ENCODE results near the gene C1orf159. TPM values are rescaled to one million over a fixed set of nuclear protein-coding genes. Genes with fewer than 3 reads are reported as not detected.
A peak's percentile ranks its signal among the peaks of the same experiment; 100 is the strongest.

Gene C1orf159
- total and polyA plus RNA-seq, 9 of the 15 experiments (the other 6 are each of a cell fraction or from before 2014, with no cell fraction given) = 0.28 to 54.9 (median 10.6) TPM

GRCh38 chr1:1109743-1110142 lies 6.1 kb downstream of the C1orf159 start (continued):
- TF ChIP-seq ARID3A (IDR thresholded peaks at IDR 0.05; ENCODE audit: borderline replicate concordance, low read depth, low read length) (no peak), SRF (CRISPR knock-in tag; IDR thresholded peaks at IDR 0.05) (no peak), ZNF717 (CRISPR knock-in tag; IDR thresholded peaks at IDR 0.05) (no peak), ZNF140 (CRISPR knock-in tag; IDR thresholded peaks at IDR 0.05) (no peak), POLR2AphosphoS5 (IDR thresholded peaks at IDR 0.05; ENCODE audit: control insufficient read depth, insufficient read depth, low read depth, low read length) (peak; percentile 46; the same call in 1 of the 2 replicates), MCM3 (IDR thresholded peaks at IDR 0.05) (no peak), ZBTB2 (IDR thresholded peaks at IDR 0.05) (no peak), HMBOX1 (IDR thresholded peaks at IDR 0.05) (peak; percentile 88), RBM17 (IDR thresholded peaks at IDR 0.05; ENCODE audit: borderline replicate concordance, low read depth, low read length) (no peak), ZNF408 (CRISPR knock-in tag; IDR thresholded peaks at IDR 0.05; ENCODE audit: low read depth) (no peak), RBM39 (optimal IDR thresholded peaks at IDR 0.05; ENCODE audit: low read depth, low read length) (no peak), HNRNPL (IDR thresholded peaks at IDR 0.05; ENCODE audit: low read depth, low read length) (no peak), ZNF561 (CRISPR knock-in tag; conservative IDR thresholded peaks at IDR 0.05) (no peak), HNRNPLL (IDR thresholded peaks at IDR 0.05; ENCODE audit: low read depth, low read length, poor library complexity, severe bottlenecking) (no peak), TOE1 (IDR thresholded peaks at IDR 0.05; ENCODE audit: borderline replicate concordance) (0 out of 2 replicates have a peak, but pooled peaks have one; percentile 47), TOE1 (CRISPR knock-in tag; IDR thresholded peaks at IDR 0.05; ENCODE audit: borderline replicate concordance, low read depth) (no peak), HDAC8 (tag; IDR thresholded peaks at IDR 0.05) (no peak), MTA1 (IDR thresholded peaks at IDR 0.05; ENCODE audit: borderline replicate concordance) (no peak)
- TF ChIP-seq, protein P1, sequence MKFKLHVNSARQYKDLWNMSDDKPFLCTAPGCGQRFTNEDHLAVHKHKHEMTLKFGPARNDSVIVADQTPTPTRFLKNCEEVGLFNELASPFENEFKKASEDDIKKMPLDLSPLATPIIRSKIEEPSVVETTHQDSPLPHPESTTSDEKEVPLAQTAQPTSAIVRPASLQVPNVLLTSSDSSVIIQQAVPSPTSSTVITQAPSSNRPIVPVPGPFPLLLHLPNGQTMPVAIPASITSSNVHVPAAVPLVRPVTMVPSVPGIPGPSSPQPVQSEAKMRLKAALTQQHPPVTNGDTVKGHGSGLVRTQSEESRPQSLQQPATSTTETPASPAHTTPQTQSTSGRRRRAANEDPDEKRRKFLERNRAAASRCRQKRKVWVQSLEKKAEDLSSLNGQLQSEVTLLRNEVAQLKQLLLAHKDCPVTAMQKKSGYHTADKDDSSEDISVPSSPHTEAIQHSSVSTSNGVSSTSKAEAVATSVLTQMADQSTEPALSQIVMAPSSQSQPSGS (CRISPR knock-in tag; IDR thresholded peaks at IDR 0.05) = no peak
- TF ChIP-seq, protein P2, sequence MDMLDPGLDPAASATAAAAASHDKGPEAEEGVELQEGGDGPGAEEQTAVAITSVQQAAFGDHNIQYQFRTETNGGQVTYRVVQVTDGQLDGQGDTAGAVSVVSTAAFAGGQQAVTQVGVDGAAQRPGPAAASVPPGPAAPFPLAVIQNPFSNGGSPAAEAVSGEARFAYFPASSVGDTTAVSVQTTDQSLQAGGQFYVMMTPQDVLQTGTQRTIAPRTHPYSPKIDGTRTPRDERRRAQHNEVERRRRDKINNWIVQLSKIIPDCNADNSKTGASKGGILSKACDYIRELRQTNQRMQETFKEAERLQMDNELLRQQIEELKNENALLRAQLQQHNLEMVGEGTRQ (CRISPR knock-in tag; IDR thresholded peaks at IDR 0.05) = no peak
- TF ChIP-seq, protein P3, sequence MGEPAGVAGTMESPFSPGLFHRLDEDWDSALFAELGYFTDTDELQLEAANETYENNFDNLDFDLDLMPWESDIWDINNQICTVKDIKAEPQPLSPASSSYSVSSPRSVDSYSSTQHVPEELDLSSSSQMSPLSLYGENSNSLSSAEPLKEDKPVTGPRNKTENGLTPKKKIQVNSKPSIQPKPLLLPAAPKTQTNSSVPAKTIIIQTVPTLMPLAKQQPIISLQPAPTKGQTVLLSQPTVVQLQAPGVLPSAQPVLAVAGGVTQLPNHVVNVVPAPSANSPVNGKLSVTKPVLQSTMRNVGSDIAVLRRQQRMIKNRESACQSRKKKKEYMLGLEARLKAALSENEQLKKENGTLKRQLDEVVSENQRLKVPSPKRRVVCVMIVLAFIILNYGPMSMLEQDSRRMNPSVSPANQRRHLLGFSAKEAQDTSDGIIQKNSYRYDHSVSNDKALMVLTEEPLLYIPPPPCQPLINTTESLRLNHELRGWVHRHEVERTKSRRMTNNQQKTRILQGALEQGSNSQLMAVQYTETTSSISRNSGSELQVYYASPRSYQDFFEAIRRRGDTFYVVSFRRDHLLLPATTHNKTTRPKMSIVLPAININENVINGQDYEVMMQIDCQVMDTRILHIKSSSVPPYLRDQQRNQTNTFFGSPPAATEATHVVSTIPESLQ (CRISPR knock-in tag; IDR thresholded peaks at IDR 0.05) = no peak
